ENCODE measurements around the gene RAPGEF5. TPM values are rescaled to one million over a fixed set of nuclear protein-coding genes. Genes with fewer than 3 reads are reported as not detected.

The RAPGEF5 gene
- total RNA-seq, 2 donors from 2014 or later, result 66.5 to 70.8 TPM

DNA sequence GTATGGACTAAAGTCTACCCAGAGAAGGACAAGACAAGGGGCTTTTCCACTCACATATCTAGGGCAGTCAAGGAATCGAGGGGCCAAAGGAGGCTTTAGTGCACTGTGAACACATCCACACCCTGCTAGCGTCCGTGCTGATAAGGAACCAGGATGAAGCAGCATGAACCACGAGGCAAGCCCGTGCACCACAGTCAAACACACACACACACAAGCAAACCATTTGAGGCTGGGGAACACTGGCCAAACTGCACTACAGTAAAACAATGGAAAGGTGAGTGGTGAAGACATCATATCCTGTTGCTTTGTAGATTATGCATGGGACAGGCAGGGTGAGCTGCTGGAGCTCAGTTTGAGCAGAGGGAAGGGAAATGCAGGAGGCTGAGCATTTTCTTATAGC, 233.8 kb downstream of the RAPGEF5 start:
- no peak overlapping the region for H3K4me3 ChIP-seq
- ATAC-seq (ENCODE audit: insufficient number of reproducible peaks, low FRiP score, low read depth) (no peak), DNase-seq (ENCODE audit: low spot score) (no peak)
- no peaks in the 10 kb centered on the region for H3K36me3 ChIP-seq
- no peaks in the 10 kb centered on the region for H3K27me3 ChIP-seq (replicated peaks; ENCODE audit: insufficient read depth)
- H3K4me1 ChIP-seq (ENCODE audit: control insufficient read depth in 1 of 2, low read depth in 2 of 2), result peaks cover 4 to 22% of the 10 kb centered on the region in 2 donors
- H3K27ac ChIP-seq, result no peak overlapping the region
- TF ChIP-seq, protein P1, sequence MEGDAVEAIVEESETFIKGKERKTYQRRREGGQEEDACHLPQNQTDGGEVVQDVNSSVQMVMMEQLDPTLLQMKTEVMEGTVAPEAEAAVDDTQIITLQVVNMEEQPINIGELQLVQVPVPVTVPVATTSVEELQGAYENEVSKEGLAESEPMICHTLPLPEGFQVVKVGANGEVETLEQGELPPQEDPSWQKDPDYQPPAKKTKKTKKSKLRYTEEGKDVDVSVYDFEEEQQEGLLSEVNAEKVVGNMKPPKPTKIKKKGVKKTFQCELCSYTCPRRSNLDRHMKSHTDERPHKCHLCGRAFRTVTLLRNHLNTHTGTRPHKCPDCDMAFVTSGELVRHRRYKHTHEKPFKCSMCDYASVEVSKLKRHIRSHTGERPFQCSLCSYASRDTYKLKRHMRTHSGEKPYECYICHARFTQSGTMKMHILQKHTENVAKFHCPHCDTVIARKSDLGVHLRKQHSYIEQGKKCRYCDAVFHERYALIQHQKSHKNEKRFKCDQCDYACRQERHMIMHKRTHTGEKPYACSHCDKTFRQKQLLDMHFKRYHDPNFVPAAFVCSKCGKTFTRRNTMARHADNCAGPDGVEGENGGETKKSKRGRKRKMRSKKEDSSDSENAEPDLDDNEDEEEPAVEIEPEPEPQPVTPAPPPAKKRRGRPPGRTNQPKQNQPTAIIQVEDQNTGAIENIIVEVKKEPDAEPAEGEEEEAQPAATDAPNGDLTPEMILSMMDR (IDR thresholded peaks at IDR 0.05), result no peak
- no peaks in the 10 kb centered on the region for H3K9me3 ChIP-seq

DNA sequence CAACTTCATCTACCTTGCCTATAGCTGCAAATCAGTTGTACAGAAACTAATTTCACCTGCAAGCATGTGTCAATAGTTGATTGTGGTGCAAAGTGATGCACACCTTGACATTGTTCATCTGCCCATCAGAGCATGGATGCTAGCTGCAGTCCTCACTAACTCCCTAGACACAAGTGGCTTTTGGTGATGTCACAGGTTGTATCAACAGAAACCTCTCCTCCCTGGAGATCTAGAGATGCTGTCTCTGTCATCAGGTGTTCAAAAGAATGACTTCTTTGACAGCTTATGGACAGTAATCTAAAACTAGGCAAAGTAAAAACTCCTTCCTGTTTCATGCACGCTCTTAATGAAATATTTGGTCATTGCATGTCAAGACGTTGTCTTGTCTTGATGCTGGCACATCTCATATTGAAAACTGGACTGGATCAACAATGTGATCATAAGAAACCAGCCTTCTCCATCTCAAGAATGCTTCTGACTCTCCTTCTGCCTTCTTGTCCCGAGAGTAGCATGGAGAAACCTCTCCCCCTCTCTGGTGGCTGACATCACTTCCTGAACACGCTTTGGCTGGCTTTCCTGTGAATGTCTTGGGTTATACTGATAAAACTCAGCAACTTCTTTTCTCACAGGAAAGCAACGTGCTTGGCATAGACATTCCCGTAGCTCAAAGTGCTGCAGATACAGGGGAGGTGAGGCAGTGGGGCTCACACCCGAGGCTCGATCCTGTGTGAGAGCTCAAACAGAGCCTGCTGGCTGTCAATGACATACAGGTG, 235.1 kb downstream of the RAPGEF5 start:
- Histone ChIP-seq H3K4me1 (ENCODE audit: control insufficient read depth in 1 of 2, low read depth in 2 of 2) (peaks cover 4 to 22% of the 10 kb centered on the region in 2 donors), H3K27ac (peak overlapping the region in 1 of 2 donors; percentile 41), H3K9me3 (no peaks in the 10 kb centered on the region), H3K36me3 (no peaks in the 10 kb centered on the region), H3K27me3 (replicated peaks; ENCODE audit: insufficient read depth) (no peaks in the 10 kb centered on the region), H3K4me3 (peak overlapping the region; percentile 2)
- DNase-seq (ENCODE audit: low spot score) (no peak), ATAC-seq (ENCODE audit: insufficient number of reproducible peaks, low FRiP score, low read depth) (peak; percentile 62)
- TF ChIP-seq, protein P1 (IDR thresholded peaks at IDR 0.05), result no peak

DNA sequence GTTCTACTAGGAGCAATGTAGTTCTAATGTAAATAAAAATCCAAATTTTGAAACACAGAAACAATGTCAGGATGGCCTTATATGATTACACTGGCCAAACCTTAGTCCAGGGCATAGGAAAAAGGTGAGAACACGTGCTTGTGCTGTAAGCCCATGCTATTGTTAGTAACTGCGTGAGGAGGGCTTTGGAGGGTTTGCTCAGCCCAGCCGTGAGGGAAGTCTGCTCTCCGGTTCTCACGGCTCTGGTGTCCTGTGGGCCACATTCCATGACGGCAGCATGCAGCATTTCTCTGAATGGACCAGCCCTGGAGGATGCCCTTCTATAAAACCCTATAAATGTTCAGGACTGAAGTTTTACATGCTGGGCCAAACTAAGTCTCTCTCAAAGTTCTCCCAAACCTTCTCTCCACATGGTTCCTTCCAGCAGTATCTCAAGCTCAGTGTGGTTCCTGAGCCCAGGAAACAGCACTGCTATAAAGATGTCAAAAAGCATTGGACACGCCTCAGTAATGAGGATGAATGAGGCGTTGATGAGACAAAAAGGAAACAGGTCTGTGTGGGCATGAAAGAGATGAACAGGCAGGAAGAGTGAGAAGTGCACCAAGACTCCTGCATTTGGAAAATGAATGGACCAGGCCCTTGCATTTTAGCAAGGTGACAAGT, 236.4 kb downstream of the RAPGEF5 start:
- TF ChIP-seq, protein P1 (IDR thresholded peaks at IDR 0.05), result no peak
- no peak for DNase-seq (ENCODE audit: low spot score)
- Histone ChIP-seq H3K4me3 (no peak overlapping the region), H3K9me3 (no peaks in the 10 kb centered on the region), H3K4me1 (ENCODE audit: control insufficient read depth in 1 of 2, low read depth in 2 of 2) (peaks cover 4 to 20% of the 10 kb centered on the region in 2 donors), H3K27me3 (replicated peaks; ENCODE audit: insufficient read depth) (no peaks in the 10 kb centered on the region), H3K27ac (no peak overlapping the region), H3K36me3 (no peaks in the 10 kb centered on the region)
- ATAC-seq (ENCODE audit: insufficient number of reproducible peaks, low FRiP score, low read depth), result no peak

- no peaks in the 10 kb centered on the region for H3K27me3 ChIP-seq (replicated peaks; ENCODE audit: insufficient read depth)
- no peaks in the 10 kb centered on the region for H3K36me3 ChIP-seq
- TF ChIP-seq, protein P1 (IDR thresholded peaks at IDR 0.05), result no peak
- H3K27ac ChIP-seq, result no peak overlapping the region
- DNase-seq (ENCODE audit: low spot score), result no peak
- peaks cover 0 to 6% of the 10 kb centered on the region in 2 donors for H3K4me1 ChIP-seq (ENCODE audit: control insufficient read depth in 1 of 2, low read depth in 2 of 2)
- no peak overlapping the region for H3K4me3 ChIP-seq
- ATAC-seq (ENCODE audit: insufficient number of reproducible peaks, low FRiP score, low read depth), result no peak
- no peaks in the 10 kb centered on the region for H3K9me3 ChIP-seq
Measured at GRCh38 chr7:22117222-22117621, 239.7 kb downstream of the RAPGEF5 start.

DNA sequence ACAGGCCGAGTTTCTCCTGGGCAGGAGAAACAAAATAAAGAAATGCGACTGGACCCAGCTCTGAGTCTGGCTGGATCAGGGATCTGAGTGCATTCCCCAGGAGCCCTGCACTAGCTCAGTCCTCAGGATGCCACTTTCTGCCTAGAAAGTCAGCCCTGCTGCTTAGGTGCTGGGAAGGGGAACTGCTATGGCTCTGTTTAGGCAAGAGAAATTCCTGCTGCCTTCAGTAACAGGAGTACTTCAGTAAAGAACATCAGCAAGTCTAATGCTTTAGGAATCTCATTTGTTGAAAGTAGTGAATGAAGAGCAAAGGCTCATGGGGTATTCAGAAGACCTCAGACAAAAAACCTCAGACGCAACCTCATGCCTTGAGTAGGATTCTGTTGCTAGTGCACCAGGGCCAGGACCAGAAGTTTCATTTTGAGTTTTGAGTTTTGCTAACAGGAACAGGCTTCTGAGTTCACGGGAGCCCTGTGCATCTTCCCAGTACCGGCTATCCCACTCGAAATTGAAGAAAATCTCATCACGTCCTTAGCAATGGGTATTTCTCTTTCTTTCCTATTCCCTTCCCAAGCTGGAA, 240.4 kb downstream of the RAPGEF5 start:
- ATAC-seq (ENCODE audit: insufficient number of reproducible peaks, low FRiP score, low read depth), result no peak

More for the DNA sequence above, 240.4 kb downstream of the RAPGEF5 start:
- Histone ChIP-seq H3K4me1 (ENCODE audit: control insufficient read depth in 1 of 2, low read depth in 2 of 2) (no peaks in the 10 kb centered on the region), H3K27me3 (replicated peaks; ENCODE audit: insufficient read depth) (no peaks in the 10 kb centered on the region), H3K9me3 (no peaks in the 10 kb centered on the region), H3K27ac (no peak overlapping the region), H3K4me3 (no peak overlapping the region), H3K36me3 (no peaks in the 10 kb centered on the region)
- TF ChIP-seq, protein P1 (IDR thresholded peaks at IDR 0.05), result no peak
- no peak for DNase-seq (ENCODE audit: low spot score)
